ENCODE data around the gene FAM117A.

FAM117A gene, protein sequence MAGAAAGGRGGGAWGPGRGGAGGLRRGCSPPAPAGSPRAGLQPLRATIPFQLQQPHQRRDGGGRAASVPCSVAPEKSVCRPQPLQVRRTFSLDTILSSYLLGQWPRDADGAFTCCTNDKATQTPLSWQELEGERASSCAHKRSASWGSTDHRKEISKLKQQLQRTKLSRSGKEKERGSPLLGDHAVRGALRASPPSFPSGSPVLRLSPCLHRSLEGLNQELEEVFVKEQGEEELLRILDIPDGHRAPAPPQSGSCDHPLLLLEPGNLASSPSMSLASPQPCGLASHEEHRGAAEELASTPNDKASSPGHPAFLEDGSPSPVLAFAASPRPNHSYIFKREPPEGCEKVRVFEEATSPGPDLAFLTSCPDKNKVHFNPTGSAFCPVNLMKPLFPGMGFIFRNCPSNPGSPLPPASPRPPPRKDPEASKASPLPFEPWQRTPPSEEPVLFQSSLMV

GRCh38 chr17:49763735-49764558 is at the start of gene FAM117A:
Gene FAM117A, minus strand, starts transcription at chr17:49764131. Its CDS starts 44 bp downstream, at chr17:49764087.
- DNase-seq: peak; percentile 94 to 97

- no peak for DNase-seq
Measured at GRCh38 chr17:49809056-49809455, 45.1 kb upstream of the FAM117A start.

DNA sequence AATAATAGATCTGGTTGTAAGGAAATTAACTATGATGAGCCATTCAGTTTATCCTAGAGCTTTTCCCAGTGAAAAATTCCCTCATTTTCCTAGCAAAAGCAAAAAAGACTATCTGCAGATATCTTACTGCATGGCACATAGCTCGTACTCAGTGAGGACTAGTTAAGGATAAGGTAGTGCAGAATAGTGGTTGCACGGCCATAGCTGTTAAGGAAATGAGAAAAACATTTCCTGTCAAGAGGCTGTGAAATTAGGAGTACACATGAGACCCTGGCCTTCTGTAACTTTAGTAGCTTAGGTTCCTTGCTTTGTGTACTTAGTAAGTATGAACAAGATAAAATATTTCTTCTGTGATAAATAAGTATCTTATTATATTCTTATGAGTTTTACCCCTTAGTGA is 34.8 kb upstream of the FAM117A start:
- DNase-seq: no peak

DNA sequence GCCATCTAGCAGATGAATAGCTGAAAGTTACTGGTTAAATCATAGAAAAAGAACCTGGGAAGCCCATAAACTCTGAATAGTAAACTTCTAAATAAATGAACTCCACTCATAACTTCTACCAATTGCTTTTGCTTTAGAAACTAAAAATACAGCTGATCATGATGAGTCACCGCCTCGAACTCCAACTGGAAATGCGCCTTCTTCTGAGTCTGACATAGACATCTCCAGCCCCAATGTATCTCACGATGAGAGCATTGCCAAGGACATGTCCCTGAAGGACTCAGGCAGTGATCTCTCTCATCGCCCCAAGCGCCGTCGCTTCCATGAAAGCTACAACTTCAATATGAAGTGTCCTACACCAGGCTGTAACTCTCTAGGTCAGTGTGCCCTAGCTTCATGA is 34.3 kb upstream of the FAM117A start:
- no peak for DNase-seq

- no peak for DNase-seq
Measured at GRCh38 chr17:49795372-49795771, 31.4 kb upstream of the FAM117A start.

DNA sequence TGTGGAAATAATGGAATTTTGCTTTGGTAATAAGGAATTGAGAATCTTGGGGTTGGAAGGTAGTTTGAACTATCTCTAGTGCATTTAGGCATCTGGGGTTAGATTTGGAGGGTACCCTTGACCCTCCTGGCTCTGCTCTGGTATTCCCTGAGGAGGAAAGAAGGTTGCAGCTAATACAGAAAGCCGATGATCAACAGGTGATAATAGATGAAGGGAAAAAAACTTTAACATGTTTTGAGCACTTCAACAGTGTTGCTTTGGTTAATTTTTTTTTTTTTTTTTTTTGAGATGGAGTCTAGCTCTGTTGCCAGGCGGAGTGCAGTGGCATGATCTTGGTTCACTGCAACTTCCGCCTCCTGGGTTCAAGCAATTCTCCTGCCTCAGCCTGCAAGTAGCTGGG is 29.4 kb upstream of the FAM117A start:
- no peak for DNase-seq

- no peak for DNase-seq
Measured at GRCh38 chr17:49789243-49789578, 25.3 kb upstream of the FAM117A start.

GRCh38 chr17:49788478-49789242 is 24.7 kb upstream of the FAM117A start, which contains the start of gene KAT7:
Gene KAT7, plus strand, starts transcription at chr17:49788681. Its CDS starts 154 bp downstream, at chr17:49788835.
- peak; percentile 98 to 99 for DNase-seq

DNA sequence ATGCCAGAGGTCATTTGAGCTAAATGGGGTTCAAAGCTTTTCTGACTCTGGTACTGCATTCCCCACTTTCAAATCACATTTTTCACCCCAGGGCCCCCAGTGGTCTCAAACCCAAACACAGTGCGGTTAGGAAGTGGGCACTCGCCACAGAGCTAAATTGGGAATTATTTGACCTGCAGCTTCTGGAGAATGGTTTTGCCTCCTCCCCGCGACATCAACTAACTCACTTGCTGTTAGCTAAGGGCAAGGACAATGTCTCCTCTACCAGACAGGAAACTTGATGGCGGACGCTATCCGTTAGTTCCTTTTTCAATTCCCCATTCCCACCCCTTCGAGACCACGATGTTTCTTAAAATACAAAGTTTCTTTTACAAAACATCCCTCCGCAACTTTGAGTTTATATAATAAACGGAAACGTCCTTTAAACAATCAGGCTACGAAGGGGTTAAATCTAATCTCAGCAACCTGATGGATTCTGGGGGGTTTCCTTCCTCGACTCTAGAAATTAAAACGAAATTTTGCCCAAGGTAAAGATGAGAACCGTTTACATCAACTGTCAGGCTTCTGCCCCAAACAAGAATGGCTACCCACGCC is 24.1 kb upstream of the FAM117A start:
- DNase-seq: no peak

DNA sequence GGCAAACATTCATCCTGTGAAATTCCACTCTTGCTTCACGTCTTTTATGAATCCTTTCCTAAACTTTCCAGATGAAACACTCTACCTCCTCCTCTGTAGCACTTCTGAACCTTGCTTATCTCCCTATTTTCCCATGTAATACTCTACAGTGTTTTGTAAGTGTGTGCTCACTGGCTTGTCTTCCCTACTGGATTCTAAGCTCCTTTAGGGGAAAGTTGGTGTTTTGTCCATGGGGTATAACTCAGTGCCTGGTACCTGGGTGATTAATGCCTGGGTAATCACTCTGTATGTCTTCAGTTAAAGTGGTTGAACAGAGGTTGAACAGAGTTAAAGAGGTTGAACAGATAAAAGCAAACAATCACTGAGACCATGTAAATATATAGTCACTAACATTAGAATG is 20.7 kb upstream of the FAM117A start:
- no peak for DNase-seq

GRCh38 chr17:49783791-49784190 is 19.9 kb upstream of the FAM117A start:
- DNase-seq: no peak

DNA sequence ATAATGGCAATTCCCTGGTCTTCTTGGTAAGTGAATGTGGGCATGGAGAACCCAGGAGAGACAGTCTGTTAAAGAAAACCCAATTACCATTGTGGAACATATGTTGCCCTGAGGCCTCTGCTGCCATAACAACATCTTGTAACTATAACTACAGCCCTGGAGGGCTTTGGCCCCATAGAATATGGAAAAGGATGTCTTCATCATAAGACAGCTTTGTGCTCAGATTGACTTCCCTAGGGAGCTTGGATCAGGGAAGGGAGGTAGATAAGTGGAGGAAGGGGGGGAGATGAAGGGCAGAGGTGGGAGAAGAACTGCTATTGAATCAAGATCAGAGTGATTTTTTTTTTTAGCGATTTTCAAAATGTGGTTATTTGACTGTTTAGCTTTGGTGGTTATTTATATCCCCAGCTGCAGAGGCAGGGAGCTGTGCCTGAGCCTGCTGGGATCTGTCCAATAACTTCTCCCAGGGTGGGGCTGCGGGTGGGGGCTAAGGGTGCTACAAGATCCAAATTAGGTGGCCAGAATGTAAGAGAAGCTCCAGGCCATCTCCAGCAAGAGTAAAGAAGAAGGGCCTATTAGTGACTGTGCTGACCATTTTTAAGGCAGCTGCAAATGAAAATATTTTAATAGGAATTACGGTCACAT is 19.3 kb upstream of the FAM117A start:
- no peak for DNase-seq

DNA sequence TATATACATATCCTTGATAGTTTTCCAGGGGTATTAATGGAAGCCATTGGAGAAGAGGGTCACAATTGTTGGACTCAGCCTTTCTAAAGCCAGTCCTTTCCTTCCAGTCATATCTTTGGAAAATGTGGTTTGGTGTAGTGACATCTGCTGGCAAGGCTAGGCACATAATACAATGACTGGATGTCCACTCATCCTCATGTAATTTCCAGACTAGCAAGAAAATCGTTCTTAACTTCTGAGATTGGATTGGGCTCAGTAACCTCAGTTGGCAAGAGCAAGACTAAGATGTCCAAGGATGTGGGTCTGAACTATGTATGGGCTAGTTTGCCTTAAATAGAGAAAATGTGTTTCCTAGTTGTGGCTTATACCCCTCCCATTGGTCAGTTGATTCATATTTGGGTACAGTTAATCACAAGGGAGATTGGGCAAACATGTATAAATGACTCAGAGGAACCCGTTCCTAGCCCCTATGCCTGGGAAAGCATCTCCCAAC is 15.9 kb upstream of the FAM117A start:
- DNase-seq: peak in 1 of 2 experiments; percentile 45

DNA sequence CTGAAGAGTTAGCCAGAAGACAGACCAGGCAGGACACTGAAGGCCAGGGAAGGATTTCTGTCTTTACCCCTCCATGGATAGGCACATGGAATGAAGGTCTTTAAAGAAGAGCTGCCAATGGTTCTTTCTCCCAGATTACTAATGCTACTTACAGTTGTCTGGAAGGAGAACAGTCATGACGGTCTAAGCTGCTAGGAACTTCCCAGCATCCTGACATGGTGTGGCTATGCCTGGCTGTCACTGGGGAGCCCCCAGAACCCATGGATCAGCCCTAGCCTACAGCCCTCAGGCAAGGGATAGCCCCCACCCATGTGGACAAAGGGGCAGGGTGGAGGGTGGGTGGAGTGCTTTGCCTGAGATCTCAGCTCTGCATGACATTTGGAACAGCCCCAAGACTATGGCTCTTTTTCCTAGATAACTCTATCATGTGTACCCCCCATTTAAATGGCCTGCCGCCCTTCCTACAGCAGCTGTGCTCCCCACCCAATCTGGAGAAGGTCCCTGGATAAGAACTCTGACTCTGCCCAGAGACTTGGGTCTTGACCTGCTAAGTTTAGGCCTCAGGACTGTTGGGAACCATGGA is 15.3 kb upstream of the FAM117A start:
- no peak for DNase-seq

DNA sequence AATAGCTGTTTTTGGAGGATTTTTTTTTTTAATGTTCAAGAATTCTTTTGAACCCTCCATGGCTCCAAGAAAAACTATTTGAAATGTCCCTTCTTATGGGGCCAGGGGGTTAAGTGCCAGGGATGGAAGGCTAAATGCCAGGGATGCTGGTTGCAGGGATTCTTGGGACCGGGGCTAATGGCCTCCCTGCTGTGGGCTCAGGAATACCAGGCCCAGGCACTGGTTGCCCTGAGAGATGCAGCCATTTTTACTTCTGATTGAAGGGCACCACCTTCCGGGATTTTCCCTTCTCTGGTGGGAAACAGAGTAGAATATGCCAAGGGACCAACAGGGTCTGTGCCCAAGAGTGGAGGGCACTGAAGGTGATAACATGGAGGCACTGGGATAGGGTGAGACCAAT is 13.6 kb upstream of the FAM117A start:
- no peak for DNase-seq

DNA sequence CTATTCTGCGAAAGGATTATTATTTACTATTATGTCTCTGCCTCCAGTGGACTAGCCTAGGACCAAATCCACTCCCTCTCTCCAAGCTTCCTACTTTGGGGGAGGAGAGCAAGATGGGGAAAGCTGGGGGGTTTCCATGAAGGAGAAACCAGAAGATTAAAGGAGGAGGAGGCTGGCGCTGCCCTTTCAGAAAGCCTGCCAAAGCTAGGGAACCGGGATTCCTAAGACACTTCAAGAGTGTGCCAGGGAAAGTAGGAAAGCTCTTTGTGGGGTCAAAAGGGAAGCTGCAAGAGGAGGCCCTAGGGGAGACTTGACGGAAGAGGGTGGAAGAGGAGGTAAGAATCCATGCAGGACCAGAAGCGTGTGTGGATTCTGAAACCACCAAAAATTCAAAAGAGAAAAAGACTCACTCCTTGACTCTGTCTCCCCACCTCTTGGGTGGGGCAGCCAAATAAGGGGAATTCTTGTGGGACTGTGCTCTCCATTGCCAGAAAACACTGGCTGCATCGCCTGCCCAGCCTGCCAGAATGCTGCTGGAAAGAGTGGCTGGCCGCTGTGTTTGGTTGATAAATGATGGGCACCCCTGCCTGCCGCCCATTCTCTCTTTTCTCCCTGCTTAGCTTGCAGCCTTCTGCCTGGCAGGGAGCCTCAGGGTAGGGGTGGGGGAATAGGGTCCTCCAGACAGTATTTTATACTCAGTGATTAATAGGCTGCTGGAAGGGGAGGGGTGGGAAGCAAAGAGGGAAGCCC is 12.8 kb upstream of the FAM117A start:
- DNase-seq: peak in 1 of 2 experiments; percentile 33

GRCh38 chr17:49775546-49776260 is 11.8 kb upstream of the FAM117A start:
- peak in 1 of 2 experiments; percentile 9 for DNase-seq

- DNase-seq: no peak
Measured at GRCh38 chr17:49766918-49767530, 3.1 kb upstream of the FAM117A start.

- no peak for DNase-seq
Measured at GRCh38 chr17:49764559-49765180, 739 bp upstream of the FAM117A start.
